Neuronal stem cell (in vitro differentiated cells): ENCODE results near the gene IRGC.

Experiments
- DNase-seq: peaks from one replicate; pipeline ENCODE4 v3.0.0-alpha.2; 2013; ENCODE audit warnings: low spot score
- H2AFZ ChIP-seq: one replicate; pipeline ENCODE4 v1.6.1; 2013; ENCODE audit warnings: mild to moderate bottlenecking, low read length, inconsistent platforms
- H2AK5ac ChIP-seq: 2 replicates; pipeline ENCODE4 v1.6.1; 2013; ENCODE audit warnings: low read depth, mild to moderate bottlenecking, inconsistent platforms, low read length, moderate library complexity, mixed read lengths
- H2BK120ac ChIP-seq: 2 replicates; pipeline ENCODE4 v1.6.1; 2013; ENCODE audit warnings: low read depth, mild to moderate bottlenecking, inconsistent platforms, low read length, moderate library complexity, mixed read lengths
- H2BK12ac ChIP-seq: one replicate; pipeline ENCODE4 v1.6.1; 2013; ENCODE audit warnings: low read length, inconsistent platforms
- H2BK15ac ChIP-seq: 2 replicates; pipeline ENCODE4 v1.6.1; 2013; ENCODE audit warnings: mild to moderate bottlenecking, low read length, inconsistent platforms, mixed read lengths
- H2BK5ac ChIP-seq: one replicate; pipeline ENCODE4 v1.6.1; 2013; ENCODE audit warnings: inconsistent platforms, mild to moderate bottlenecking, low read length, moderate library complexity
- H3K14ac ChIP-seq: one replicate; pipeline ENCODE4 v1.6.1; 2013; ENCODE audit warnings: low read length, inconsistent platforms
- H3K18ac ChIP-seq: 2 replicates; pipeline ENCODE4 v1.6.1; 2013; ENCODE audit warnings: low read length, inconsistent platforms
- H3K23ac ChIP-seq: 2 replicates; pipeline ENCODE4 v1.6.1; 2013; ENCODE audit warnings: low read depth, mild to moderate bottlenecking, mixed read lengths, low read length, inconsistent platforms; ENCODE audit not compliant: poor library complexity
- H3K27ac ChIP-seq: replicated peaks from 3 replicates; pipeline ENCODE4 v1.5.1; 2013; ENCODE audit warnings: low read length, inconsistent platforms
- H3K27me3 ChIP-seq, 3 experiments: 2 replicates each; pipeline ENCODE4 v1.6.1; 2013; ENCODE audit warnings: low read length in 3 of 3, mild to moderate bottlenecking in 2 of 3, inconsistent platforms in 1 of 3, low read depth in 1 of 3, mixed read lengths in 1 of 3, moderate library complexity in 1 of 3; ENCODE audit not compliant: control insufficient read depth in 3 of 3, insufficient read depth in 3 of 3
- H3K36me3 ChIP-seq, 2 donors: replicated peaks in 1 of 2; 2 replicates each; pipeline ENCODE4 v1.6.1; 2013; ENCODE audit warnings: low read length in 2 of 2; ENCODE audit not compliant: control insufficient read depth in 2 of 2, insufficient read depth in 2 of 2
- H3K4ac ChIP-seq: 2 replicates; pipeline ENCODE4 v1.6.1; 2013; ENCODE audit warnings: inconsistent platforms, mild to moderate bottlenecking, low read length, moderate library complexity
- H3K4me1 ChIP-seq, 2 donors: 1 replicate in 1 of 2; 2 replicates in 1 of 2; pipeline ENCODE4 v1.6.1; 2013; ENCODE audit warnings: low read length in 2 of 2, low read depth in 1 of 2; ENCODE audit not compliant: control insufficient read depth in 2 of 2, insufficient read depth in 1 of 2
- H3K4me2 ChIP-seq: one replicate; pipeline ENCODE4 v1.6.1; 2013; ENCODE audit warnings: mild to moderate bottlenecking, low read length, inconsistent platforms; ENCODE audit not compliant: insufficient read depth, poor library complexity, severe bottlenecking
- H3K4me3 ChIP-seq, 2 donors: 2 replicates each; pipeline ENCODE4 v1.5.1; 2013; ENCODE audit warnings: low read length in 2 of 2, mild to moderate bottlenecking in 2 of 2, inconsistent platforms in 1 of 2, moderate library complexity in 1 of 2
- H3K79me1 ChIP-seq: one replicate; pipeline ENCODE4 v1.6.1; 2013; ENCODE audit warnings: low read depth, mild to moderate bottlenecking, inconsistent platforms, low read length, moderate library complexity
- H3K9ac ChIP-seq: one replicate; pipeline ENCODE4 v1.6.1; 2013; ENCODE audit warnings: mild to moderate bottlenecking, low read depth, low read length, inconsistent platforms; ENCODE audit not compliant: poor library complexity
- H3K9me3 ChIP-seq, 2 donors: replicated peaks in 1 of 2; 2 replicates each; pipeline versions ENCODE3 to v1.6.1; 2013; ENCODE audit warnings: low read length in 2 of 2, mild to moderate bottlenecking in 2 of 2, inconsistent platforms in 1 of 2, low read depth in 1 of 2, mixed read lengths in 1 of 2, moderate library complexity in 1 of 2; ENCODE audit not compliant: control insufficient read depth in 2 of 2, insufficient read depth in 1 of 2
- H4K8ac ChIP-seq: one replicate; pipeline ENCODE4 v1.6.1; 2013; ENCODE audit warnings: low read depth, mild to moderate bottlenecking, inconsistent platforms, low read length, moderate library complexity
- H4K91ac ChIP-seq: one replicate; pipeline ENCODE4 v1.6.1; 2013; ENCODE audit warnings: low read length, low read depth, mild to moderate bottlenecking, inconsistent platforms; ENCODE audit not compliant: poor library complexity
- WGBS, 2 donors: extraction: QIAGEN DNeasy Blood & Tissue Kit; methylation state at CpG; one replicate each; pipeline ENCODE4 v1.1.7; 2013; ENCODE audit warnings: missing lambda C conversion rate in 2 of 2, mixed read lengths in 1 of 2; ENCODE audit not compliant: insufficient read length in 2 of 2, insufficient replicate concordance in 1 of 2; ENCODE audit errors: extremely low coverage in 2 of 2; 5-methylcytosine and 5-hydroxymethylcytosine counted together

Gene IRGC

GRCh38 chr19:43741075-43741825 lies 25.4 kb downstream of the IRGC start:
- Histone ChIP-seq H3K4me3 (no peak overlapping the region), H4K91ac (no peak overlapping the region), H2BK15ac (no peak overlapping the region), H2AK5ac (no peak overlapping the region), H4K8ac (no peak overlapping the region), H3K23ac (no peak overlapping the region), H3K9me3 (no peaks in the 10 kb centered on the region), H3K14ac (no peak overlapping the region), H3K4me2 (no peak overlapping the region), H3K4ac (no peak overlapping the region), H3K18ac (no peak overlapping the region), H2AFZ (no peak overlapping the region), H2BK5ac (no peak overlapping the region), H3K9ac (no peak overlapping the region), H3K4me1 (no peaks in the 10 kb centered on the region), H2BK120ac (no peak overlapping the region), H3K36me3 (peaks cover 55 to 94% of the 10 kb centered on the region in 2 donors), H3K27ac (no peak overlapping the region), H2BK12ac (no peak overlapping the region), H3K79me1 (peaks cover 2% of the 10 kb centered on the region), H3K27me3 (peaks cover 0 to 2% (median 0%) of the 10 kb centered on the region in 3 experiments)
- no peak for DNase-seq
- WGBS, 2 donors = no CpG with 5 or more reads among the region's 10 CpGs

DNA sequence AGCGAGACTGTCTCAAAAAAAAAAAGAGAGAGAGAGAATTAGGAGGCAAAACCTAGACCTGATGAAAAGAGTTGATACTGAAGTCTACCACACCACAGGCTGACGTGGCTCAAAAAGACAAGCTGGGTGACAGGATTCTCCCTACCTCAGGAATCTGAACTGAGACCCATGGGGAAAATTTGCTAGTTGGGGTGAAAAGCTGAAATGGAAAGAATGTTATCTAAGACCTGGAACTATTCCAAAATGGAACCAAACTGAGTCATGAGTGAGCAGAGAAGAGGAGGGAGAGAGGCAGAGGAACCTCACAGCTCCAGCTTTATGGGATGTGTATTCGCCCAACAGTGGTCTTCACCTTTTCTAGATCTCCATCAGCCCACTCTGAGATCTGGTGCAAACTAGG lies 27.2 kb downstream of the IRGC start:
- DNase-seq = no peak
- H3K27ac ChIP-seq = no peak overlapping the region
- peaks cover 0 to 2% (median 0%) of the 10 kb centered on the region in 3 experiments for H3K27me3 ChIP-seq
- H2AFZ ChIP-seq = no peak overlapping the region
- no CpG with 5 or more reads among the region's 3 CpGs for WGBS, 2 donors
- no peak overlapping the region for H3K18ac ChIP-seq
- H2AK5ac ChIP-seq = no peak overlapping the region
- H3K9me3 ChIP-seq = no peaks in the 10 kb centered on the region
- H4K91ac ChIP-seq = no peak overlapping the region
- no peak overlapping the region for H3K9ac ChIP-seq
- no peaks in the 10 kb centered on the region for H3K79me1 ChIP-seq
- no peak overlapping the region for H3K4ac ChIP-seq
- no peak overlapping the region for H2BK120ac ChIP-seq
- no peak overlapping the region for H3K23ac ChIP-seq
- H2BK12ac ChIP-seq = no peak overlapping the region
- peaks cover 48 to 94% of the 10 kb centered on the region in 2 donors for H3K36me3 ChIP-seq
- H4K8ac ChIP-seq = no peak overlapping the region
- H3K4me3 ChIP-seq = no peak overlapping the region
- H3K4me2 ChIP-seq = no peak overlapping the region
- no peak overlapping the region for H2BK5ac ChIP-seq
- H3K4me1 ChIP-seq = no peaks in the 10 kb centered on the region
- no peak overlapping the region for H3K14ac ChIP-seq
- no peak overlapping the region for H2BK15ac ChIP-seq

DNA sequence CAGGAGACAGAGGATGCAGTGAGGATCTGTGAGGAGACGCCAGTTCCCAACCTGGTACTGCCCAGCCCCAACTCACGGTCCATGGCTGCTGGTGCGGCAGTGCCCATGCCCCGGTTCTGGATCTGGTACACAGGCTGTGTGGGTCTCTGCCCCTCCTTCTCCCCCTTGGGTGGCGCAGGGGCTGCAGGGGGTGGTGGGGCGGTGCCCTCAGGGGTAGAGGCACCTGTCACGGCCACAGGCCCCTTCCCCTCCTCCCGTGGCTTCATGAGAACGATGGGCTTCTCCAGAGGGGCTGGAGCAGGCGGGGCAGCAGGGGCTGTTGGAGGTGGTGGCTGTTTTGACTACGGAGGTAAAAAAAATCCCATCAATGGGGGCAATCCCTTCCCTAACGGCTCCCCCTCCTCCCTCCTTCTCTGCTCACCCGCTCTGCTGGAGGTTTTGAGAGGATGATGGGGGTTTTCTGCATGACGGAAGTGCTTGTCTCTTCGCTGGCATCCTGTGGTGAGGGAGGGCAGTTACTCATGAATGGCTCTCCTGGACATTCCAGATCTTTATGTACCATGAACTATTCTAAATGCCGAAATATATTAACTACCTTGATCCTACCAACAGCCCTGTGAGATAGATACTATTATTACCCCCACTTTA lies 31.8 kb downstream of the IRGC start:
- H3K14ac ChIP-seq = no peak overlapping the region
- no peak overlapping the region for H2BK120ac ChIP-seq
- no peak overlapping the region for H4K8ac ChIP-seq
- no peaks in the 10 kb centered on the region for H3K9me3 ChIP-seq
- H2AFZ ChIP-seq = no peak overlapping the region
- H3K23ac ChIP-seq = no peak overlapping the region
- no peaks in the 10 kb centered on the region for H3K4me1 ChIP-seq
- H3K4ac ChIP-seq = no peak overlapping the region
- no peak overlapping the region for H4K91ac ChIP-seq
- no peak overlapping the region for H3K4me3 ChIP-seq
- no peak overlapping the region for H3K4me2 ChIP-seq
- WGBS, 2 donors = no CpG with 5 or more reads among the region's 16 CpGs
- H3K27ac ChIP-seq = no peak overlapping the region
- peaks cover 3% of the 10 kb centered on the region for H3K79me1 ChIP-seq
- H3K18ac ChIP-seq = no peak overlapping the region
- DNase-seq = no peak
- no peak overlapping the region for H2BK5ac ChIP-seq
- H3K27me3 ChIP-seq = no peaks in the 10 kb centered on the region
- no peak overlapping the region for H3K9ac ChIP-seq
- H2BK12ac ChIP-seq = no peak overlapping the region
- H2AK5ac ChIP-seq = no peak overlapping the region
- peaks cover 46 to 89% of the 10 kb centered on the region in 2 donors for H3K36me3 ChIP-seq
- H2BK15ac ChIP-seq = no peak overlapping the region

GRCh38 chr19:43748205-43748594 lies 32.3 kb downstream of the IRGC start:
- H3K4me1 ChIP-seq = no peaks in the 10 kb centered on the region
- no peak overlapping the region for H2BK120ac ChIP-seq
- peaks cover 3% of the 10 kb centered on the region for H3K79me1 ChIP-seq
- H3K9ac ChIP-seq = no peak overlapping the region
- H3K4ac ChIP-seq = no peak overlapping the region
- no peak overlapping the region for H3K23ac ChIP-seq
- no peaks in the 10 kb centered on the region for H3K9me3 ChIP-seq
- H3K27me3 ChIP-seq = no peaks in the 10 kb centered on the region
- no peak overlapping the region for H2AK5ac ChIP-seq
- H3K14ac ChIP-seq = no peak overlapping the region
- no peak overlapping the region for H3K4me3 ChIP-seq
- no peak overlapping the region for H4K8ac ChIP-seq
- H2AFZ ChIP-seq = no peak overlapping the region
- H2BK12ac ChIP-seq = no peak overlapping the region
- no peak for DNase-seq
- H3K18ac ChIP-seq = no peak overlapping the region
- WGBS, 2 donors = no CpG with 5 or more reads among the region's 4 CpGs
- H4K91ac ChIP-seq = no peak overlapping the region
- H3K27ac ChIP-seq = no peak overlapping the region
- no peak overlapping the region for H2BK15ac ChIP-seq
- H2BK5ac ChIP-seq = no peak overlapping the region
- peaks cover 44 to 88% of the 10 kb centered on the region in 2 donors for H3K36me3 ChIP-seq
- H3K4me2 ChIP-seq = no peak overlapping the region
